ENCODE results near the gene SSC5D. TPM values are rescaled to one million over a fixed set of nuclear protein-coding genes. Genes with fewer than 3 reads are reported as not detected.

SSC5D gene
- total RNA-seq, 2 experiments from 2014 or later: 0.67 to 0.70 TPM

GRCh38 chr19:55503502-55504251 lies 15.4 kb downstream of the SSC5D start:
- CTCF ChIA-PET: interaction anchor here (0.6 to 3.1 kb wide), 54 partner anchors 9 to 623 kb away, joined by 3 to 77 read pairs (median 5); partner anchors contain the start of genes C19orf85, FIZ1, ISOC2 and NAT14
- Mint-ChIP-seq H3K36me3 (ENCODE audit: low read depth) (peaks cover 2% of the 10 kb centered on the region), H3K4me1 (ENCODE audit: low read depth) (peaks cover 23% of the 10 kb centered on the region), H3K9me3 (peaks cover 3% of the 10 kb centered on the region), H3K27me3 (peaks cover 3% of the 10 kb centered on the region), H3K4me3 (peak overlapping the region; percentile 70), H3K27ac (peak overlapping the region; percentile 78)
- intact Hi-C loops (cut with micrococcal nuclease): loop anchor here (5.0 kb wide), 1 partner anchor 36 kb away; no protein-coding TSS in a partner anchor
- TF ChIP-seq CTCF (IDR thresholded peaks at IDR 0.05): peak; percentile 99
- ATAC-seq (peak; percentile 96), DNase-seq (peak; percentile 92)
- POLR2A ChIA-PET: interaction anchor here (0.6 to 1.4 kb wide), 7 partner anchors 16 to 133 kb away, joined by 3 to 4 read pairs (median 3); no protein-coding TSS in a partner anchor

GRCh38 chr19:55504252-55504603 lies 16.0 kb downstream of the SSC5D start:
- no peak for TF ChIP-seq CTCF (IDR thresholded peaks at IDR 0.05)
- Mint-ChIP-seq H3K9me3 (peaks cover 3% of the 10 kb centered on the region), H3K27ac (no peak overlapping the region), H3K36me3 (ENCODE audit: low read depth) (peaks cover 2% of the 10 kb centered on the region), H3K4me3 (peak overlapping the region; percentile 70), H3K4me1 (ENCODE audit: low read depth) (peaks cover 23% of the 10 kb centered on the region), H3K27me3 (peaks cover 5% of the 10 kb centered on the region)
- intact Hi-C loops (cut with micrococcal nuclease): loop anchor here (5.0 kb wide), 1 partner anchor 37 kb away; no protein-coding TSS in a partner anchor
- ATAC-seq: no peak
- CTCF ChIA-PET: interaction anchor here (0.7 to 3.1 kb wide), 47 partner anchors 10 to 623 kb away, joined by 3 to 77 read pairs (median 6); partner anchors contain the start of genes C19orf85, FIZ1, ISOC2 and NAT14
- POLR2A ChIA-PET: interaction anchor here (1.0 to 1.4 kb wide), 5 partner anchors 30 to 132 kb away, joined by 3 to 4 read pairs (median 3); no protein-coding TSS in a partner anchor
- DNase-seq: no peak

- peaks cover 3% of the 10 kb centered on the region for H3K9me3 Mint-ChIP-seq
These were observed 16.7 kb downstream of the SSC5D start for GRCh38 chr19:55504981-55505380.

GRCh38 chr19:55508120-55508519 lies 19.9 kb downstream of the SSC5D start:
- DNase-seq: no peak
- H3K36me3 Mint-ChIP-seq (ENCODE audit: low read depth): peaks cover 2% of the 10 kb centered on the region
- no peak for ATAC-seq
- ChIA-PET CTCF (interaction anchor here (1.0 to 1.5 kb wide), 2 partner anchors 40 to 98 kb away, joined by 3 to 7 read pairs; partner anchors contain the start of gene ZNF865), POLR2A (no interaction called here)
- no peak overlapping the region for H3K4me3 Mint-ChIP-seq
- intact Hi-C loops (cut with micrococcal nuclease): no loop called here
- H3K9me3 Mint-ChIP-seq: peaks cover 2% of the 10 kb centered on the region
- H3K27ac Mint-ChIP-seq: no peak overlapping the region
- H3K4me1 Mint-ChIP-seq (ENCODE audit: low read depth): peaks cover 10% of the 10 kb centered on the region
- no peak for TF ChIP-seq CTCF (IDR thresholded peaks at IDR 0.05)
- H3K27me3 Mint-ChIP-seq: peaks cover 6% of the 10 kb centered on the region

More at GRCh38 chr19:55504981-55505380, 16.7 kb downstream of the SSC5D start:
- Mint-ChIP-seq H3K36me3 (ENCODE audit: low read depth) (peaks cover 2% of the 10 kb centered on the region), H3K27me3 (peaks cover 6% of the 10 kb centered on the region), H3K27ac (no peak overlapping the region), H3K4me1 (ENCODE audit: low read depth) (peaks cover 23% of the 10 kb centered on the region), H3K4me3 (no peak overlapping the region)
- no peak for TF ChIP-seq CTCF (IDR thresholded peaks at IDR 0.05)
- CTCF ChIA-PET: interaction anchor here (1.0 to 3.1 kb wide), 18 partner anchors 9 to 417 kb away, joined by 3 to 77 read pairs (median 13); partner anchors contain the start of genes C19orf85, ISOC2, NAT14 and SSC5D
- no peak for DNase-seq
- POLR2A ChIA-PET: interaction anchor here (1.1 kb wide), 1 partner anchor 20 kb away, joined by 3 read pairs; the partner anchor contains the start of gene NAT14
- no peak for ATAC-seq
- intact Hi-C loops (cut with micrococcal nuclease): loop anchor here (5.0 kb wide), 1 partner anchor 38 kb away; no protein-coding TSS in a partner anchor

Measured in activated CD8-positive, alpha-beta T cell treated with anti-CD3 and anti-CD28 coated beads for 36 hours (primary cell).